HepG2 (cell line): ENCODE results near the gene ATP9B. TPM values are rescaled to one million over a fixed set of nuclear protein-coding genes. Genes with fewer than 3 reads are reported as not detected.

Experiments used
- BHLHE40 ChIP-seq: IDR thresholded peaks from 2 replicates; pipeline ENCODE4 v1.6.1; 2011; ENCODE audit warnings: low read length, improper control_type of control experiment
- CAMTA2 ChIP-seq: sonication (generic); formaldehyde crosslinking; IDR thresholded peaks from 2 replicates; pipeline ENCODE4 v1.4.0; 2020; ENCODE audit warnings: mild to moderate bottlenecking, missing genetic modification reagents, borderline replicate concordance
- CHD2 ChIP-seq: IDR thresholded peaks from 2 replicates; pipeline ENCODE4 v1.6.1; 2011; ENCODE audit warnings: low read depth, low read length, improper control_type of control experiment
- DPF2 ChIP-seq: sonication (generic); formaldehyde crosslinking; IDR thresholded peaks from 2 replicates; pipeline ENCODE4 v1.4.0; 2020; ENCODE audit warnings: mild to moderate bottlenecking, low read depth, missing genetic modification reagents, borderline replicate concordance
- GZF1 ChIP-seq: sonication (generic); formaldehyde crosslinking; IDR thresholded peaks from 2 replicates; pipeline ENCODE4 v1.5.1; 2020; ENCODE audit warnings: mild to moderate bottlenecking, missing genetic modification reagents
- IRF9 ChIP-seq: sonication (generic); formaldehyde crosslinking; IDR thresholded peaks from 2 replicates; pipeline ENCODE4 v1.8.0; 2022; ENCODE audit warnings: missing genetic modification reagents, mild to moderate bottlenecking, borderline replicate concordance
- KLF12 ChIP-seq: sonication (generic); formaldehyde crosslinking; IDR thresholded peaks from 2 replicates; pipeline ENCODE4 v1.4.0; 2020; ENCODE audit warnings: missing genetic modification reagents, borderline replicate concordance
- NFE2L1 ChIP-seq: sonication (generic); formaldehyde crosslinking; IDR thresholded peaks from 2 replicates; pipeline ENCODE4 v1.4.0; 2020; ENCODE audit warnings: missing genetic modification reagents, mild to moderate bottlenecking, borderline replicate concordance
- NFKB2 ChIP-seq: sonication (generic); formaldehyde crosslinking; IDR thresholded peaks from 2 replicates; pipeline ENCODE4 v1.4.0; 2020; ENCODE audit warnings: missing genetic modification reagents, borderline replicate concordance
- RBAK ChIP-seq: sonication (generic); formaldehyde crosslinking; IDR thresholded peaks from 2 replicates; pipeline ENCODE4 v1.5.1; 2020; ENCODE audit warnings: mild to moderate bottlenecking, missing genetic modification reagents
- SSRP1 ChIP-seq: IDR thresholded peaks from 2 replicates; pipeline ENCODE4 v1.6.1; 2016; ENCODE audit warnings: control low read depth
- SYNCRIP ChIP-seq: fragments of 200-400 bp; formaldehyde crosslinking; IDR thresholded peaks from 2 replicates; pipeline ENCODE4 v1.6.1; 2018; ENCODE audit warnings: mild to moderate bottlenecking, low read depth, low read length; ENCODE audit not compliant: insufficient read depth
- ZNF547 ChIP-seq: sonication (generic); formaldehyde crosslinking; IDR thresholded peaks from 2 replicates; pipeline ENCODE4 v1.5.1; 2020; ENCODE audit warnings: mild to moderate bottlenecking, missing genetic modification reagents
- ZNF687 ChIP-seq: sonication (generic); formaldehyde crosslinking; IDR thresholded peaks from 2 replicates; pipeline ENCODE4 v1.5.1; 2020; ENCODE audit warnings: mild to moderate bottlenecking, missing genetic modification reagents, moderate library complexity
- ZNF737 ChIP-seq: sonication (generic); formaldehyde crosslinking; IDR thresholded peaks from 2 replicates; pipeline ENCODE4 v1.5.0; 2020; ENCODE audit warnings: missing genetic modification reagents, mild to moderate bottlenecking, borderline replicate concordance
- polyA plus RNA-seq, 8 experiments: library from polyadenylated mRNA; depleted of rRNA in 3 of 8; stranded (reverse) in 7 of 8; unstranded in 1 of 8; fragments of >200 nt; fragmentation: Illumina TruSeq in 4 of 8; extraction: Trizol in 4 of 8; gene quantifications; 2 replicates each; pipeline versions ENCODE4 v1.2.1 to v1.2.3, GENCODE V29; 2011 to 2016; ENCODE audit warnings: low read depth in 4 of 8, missing spikeins in 1 of 8, mixed read lengths in 1 of 8; ENCODE audit not compliant: insufficient read depth in 1 of 8
- total RNA-seq, 5 experiments: library from RNA; depleted of rRNA; stranded (reverse); fragments of >200 nt; fragmentation: Illumina TruSeq; extraction: Trizol; gene quantifications; 2 replicates each; pipeline ENCODE4 v1.2.3, GENCODE V29; 2016; ENCODE audit warnings: low read depth in 1 of 5
- TF ChIP-seq, protein P1 (sequence below): IDR thresholded peaks from 2 replicates; pipeline ENCODE4 v1.6.1; 2016; ENCODE audit warnings: missing compliant biosample characterization, missing genetic modification reagents, borderline replicate concordance
- TF ChIP-seq, protein P2 (sequence below): sonication (generic); formaldehyde crosslinking; IDR thresholded peaks from 2 replicates; pipeline ENCODE4 v1.5.0; 2020; ENCODE audit warnings: missing genetic modification reagents
- TF ChIP-seq, protein P3 (sequence below): conservative IDR thresholded peaks from 2 replicates; pipeline ENCODE4 v1.6.1; 2018; ENCODE audit warnings: missing genetic modification reagents

The ATP9B gene
- total and polyA plus RNA-seq, 2 of the 13 experiments (the other 11 are each of a cell fraction or from before 2014, with no cell fraction given), result 10.8 to 11.3 TPM

- TF ChIP-seq, protein P1, sequence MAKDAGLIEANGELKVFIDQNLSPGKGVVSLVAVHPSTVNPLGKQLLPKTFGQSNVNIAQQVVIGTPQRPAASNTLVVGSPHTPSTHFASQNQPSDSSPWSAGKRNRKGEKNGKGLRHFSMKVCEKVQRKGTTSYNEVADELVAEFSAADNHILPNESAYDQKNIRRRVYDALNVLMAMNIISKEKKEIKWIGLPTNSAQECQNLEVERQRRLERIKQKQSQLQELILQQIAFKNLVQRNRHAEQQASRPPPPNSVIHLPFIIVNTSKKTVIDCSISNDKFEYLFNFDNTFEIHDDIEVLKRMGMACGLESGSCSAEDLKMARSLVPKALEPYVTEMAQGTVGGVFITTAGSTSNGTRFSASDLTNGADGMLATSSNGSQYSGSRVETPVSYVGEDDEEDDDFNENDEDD (CRISPR knock-in tag), result peak; percentile 92
- peak; percentile 91 for TF ChIP-seq ZNF687 (CRISPR knock-in tag)
- TF ChIP-seq ZNF737 (CRISPR knock-in tag), result no peak
- TF ChIP-seq, protein P2, sequence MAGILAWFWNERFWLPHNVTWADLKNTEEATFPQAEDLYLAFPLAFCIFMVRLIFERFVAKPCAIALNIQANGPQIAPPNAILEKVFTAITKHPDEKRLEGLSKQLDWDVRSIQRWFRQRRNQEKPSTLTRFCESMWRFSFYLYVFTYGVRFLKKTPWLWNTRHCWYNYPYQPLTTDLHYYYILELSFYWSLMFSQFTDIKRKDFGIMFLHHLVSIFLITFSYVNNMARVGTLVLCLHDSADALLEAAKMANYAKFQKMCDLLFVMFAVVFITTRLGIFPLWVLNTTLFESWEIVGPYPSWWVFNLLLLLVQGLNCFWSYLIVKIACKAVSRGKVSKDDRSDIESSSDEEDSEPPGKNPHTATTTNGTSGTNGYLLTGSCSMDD, result no peak
- peak; percentile 61; the same call in 1 of the 2 replicates for TF ChIP-seq CAMTA2 (CRISPR knock-in tag)
- TF ChIP-seq NFE2L1 (CRISPR knock-in tag), result no peak
- no peak; the same call in 1 of the 2 replicates for TF ChIP-seq BHLHE40
- no peak for TF ChIP-seq RBAK (CRISPR knock-in tag)
- TF ChIP-seq GZF1 (CRISPR knock-in tag), result no peak
- TF ChIP-seq KLF12 (CRISPR knock-in tag), result no peak; the same call in 1 of the 2 replicates
- TF ChIP-seq DPF2 (CRISPR knock-in tag), result no peak
- peak; percentile 46; the same call in 1 of the 2 replicates for TF ChIP-seq IRF9 (CRISPR knock-in tag)
- TF ChIP-seq CHD2, result no peak
- peak; percentile 68; the same call in 1 of the 2 replicates for TF ChIP-seq ZNF547 (CRISPR knock-in tag)
- TF ChIP-seq, protein P3, sequence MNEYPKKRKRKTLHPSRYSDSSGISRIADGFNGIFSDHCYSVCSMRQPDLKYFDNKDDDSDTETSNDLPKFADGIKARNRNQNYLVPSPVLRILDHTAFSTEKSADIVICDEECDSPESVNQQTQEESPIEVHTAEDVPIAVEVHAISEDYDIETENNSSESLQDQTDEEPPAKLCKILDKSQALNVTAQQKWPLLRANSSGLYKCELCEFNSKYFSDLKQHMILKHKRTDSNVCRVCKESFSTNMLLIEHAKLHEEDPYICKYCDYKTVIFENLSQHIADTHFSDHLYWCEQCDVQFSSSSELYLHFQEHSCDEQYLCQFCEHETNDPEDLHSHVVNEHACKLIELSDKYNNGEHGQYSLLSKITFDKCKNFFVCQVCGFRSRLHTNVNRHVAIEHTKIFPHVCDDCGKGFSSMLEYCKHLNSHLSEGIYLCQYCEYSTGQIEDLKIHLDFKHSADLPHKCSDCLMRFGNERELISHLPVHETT, result 0 out of 2 replicates have a peak, but pooled peaks have one; percentile 50
- no peak; the same call in 1 of the 2 replicates for TF ChIP-seq NFKB2 (CRISPR knock-in tag)
- TF ChIP-seq SYNCRIP, result no peak
- no peak for TF ChIP-seq SSRP1 (CRISPR knock-in tag)
Observed at GRCh38 chr18:79068937-79069716, at the start of gene ATP9B (continued).
